NCI-H2171 (cell line): ENCODE measurements around the gene APLN.

ENCODE experiments used
- DNase-seq: peaks from one replicate; lab custom pipeline; 2025; lab: John Stamatoyannopoulos, UW

Gene APLN

GRCh38 chrX:129661369-129661768, 6.6 kb upstream of the APLN start:
- DNase-seq = no peak

- no peak for DNase-seq
Measured at GRCh38 chrX:129659861-129660260, 5.1 kb upstream of the APLN start.

GRCh38 chrX:129659141-129659540, 4.4 kb upstream of the APLN start:
- no peak for DNase-seq

GRCh38 chrX:129658429-129658828, 3.7 kb upstream of the APLN start:
- no peak for DNase-seq

- no peak for DNase-seq
Measured at GRCh38 chrX:129655547-129656249, 942 bp upstream of the APLN start.

GRCh38 chrX:129653971-129654651, 645 bp downstream of the APLN start:
- peak; percentile 4 for DNase-seq

- no peak for DNase-seq
Measured at GRCh38 chrX:129653181-129653970, 1.4 kb downstream of the APLN start.

GRCh38 chrX:129652565-129653169, 2.1 kb downstream of the APLN start:
- DNase-seq = no peak

GRCh38 chrX:129651756-129652564, 2.8 kb downstream of the APLN start:
- no peak for DNase-seq

- DNase-seq = no peak
Measured at GRCh38 chrX:129650821-129651510, 3.8 kb downstream of the APLN start.

GRCh38 chrX:129650183-129650689, 4.5 kb downstream of the APLN start:
- no peak for DNase-seq

- no peak for DNase-seq
Measured at GRCh38 chrX:129649268-129650182, 5.2 kb downstream of the APLN start.

- no peak for DNase-seq
Measured at GRCh38 chrX:129648514-129649267, 6.1 kb downstream of the APLN start.

- no peak for DNase-seq
Measured at GRCh38 chrX:129647418-129648410, 7.0 kb downstream of the APLN start.

GRCh38 chrX:129646566-129647417, 8.0 kb downstream of the APLN start:
- DNase-seq = no peak

GRCh38 chrX:129642641-129643040, 12.1 kb downstream of the APLN start:
- no peak for DNase-seq

- DNase-seq = no peak
Measured at GRCh38 chrX:129641941-129642340, 12.8 kb downstream of the APLN start.
